Neural cell (in vitro differentiated cells): ENCODE data around the gene RWDD3. TPM values are rescaled to one million over a fixed set of nuclear protein-coding genes. Genes with fewer than 3 reads are reported as not detected.
A peak's percentile ranks its signal among the peaks of the same experiment; 100 is the strongest.

Experiments used
- H2AFZ ChIP-seq: fragments of 200-600, 300-800 bp; sonication (generic), shearing (Covaris generic); 2 replicates; pipeline ENCODE4 v1.6.0; 2014; ENCODE audit warnings: low read depth, mild to moderate bottlenecking, antibody characterized with exemption, low read length, moderate library complexity
- H3F3A ChIP-seq: fragments of 200-600 bp; shearing (Covaris generic); 2 replicates; pipeline ENCODE4 v1.6.1; 2016; ENCODE audit warnings: mild to moderate bottlenecking, moderate library complexity, mixed read lengths, antibody characterized with exemption, low read length; ENCODE audit not compliant: insufficient read depth, poor library complexity, severe bottlenecking
- H3K27ac ChIP-seq: fragments of 200-600, 300-800 bp; sonication (generic), shearing (Covaris generic); 2 replicates; pipeline ENCODE4 v1.5.1; 2014; ENCODE audit warnings: mild to moderate bottlenecking, low read length, moderate library complexity
- H3K27me3 ChIP-seq: fragments of 300-800, 200-600 bp; sonication (generic), shearing (Covaris generic); 2 replicates; pipeline ENCODE4 v1.6.0; 2014; ENCODE audit warnings: mild to moderate bottlenecking, low read depth, low read length, moderate library complexity; ENCODE audit not compliant: insufficient read depth
- H3K36me3 ChIP-seq: fragments of 300-800, 200-600 bp; sonication (generic), shearing (Covaris generic); 2 replicates; pipeline ENCODE4 v1.5.1; 2014; ENCODE audit warnings: mild to moderate bottlenecking, antibody characterized with exemption, low read length, moderate library complexity; ENCODE audit not compliant: insufficient read depth
- H3K4me2 ChIP-seq: fragments of 300-800, 200-600 bp; sonication (generic), shearing (Covaris generic); 2 replicates; pipeline ENCODE4 v1.6.0; 2014; ENCODE audit warnings: mild to moderate bottlenecking, low read length
- H3K4me3 ChIP-seq: fragments of 300-800, 200-600 bp; sonication (generic), shearing (Covaris generic); 2 replicates; pipeline ENCODE4 v1.5.1; 2014; ENCODE audit warnings: mild to moderate bottlenecking, low read length, moderate library complexity
- H3K79me2 ChIP-seq: fragments of 200-600 bp; shearing (Covaris generic); replicated peaks from 2 replicates; pipeline ENCODE4 v1.6.0; 2014; ENCODE audit warnings: mild to moderate bottlenecking, low read length, moderate library complexity; ENCODE audit not compliant: insufficient read depth
- H3K9ac ChIP-seq: fragments of 300-800, 200-600 bp; sonication (generic), shearing (Covaris generic); 2 replicates; pipeline ENCODE4 v1.6.1; 2016; ENCODE audit warnings: mild to moderate bottlenecking, low read length, mixed read lengths
- H3K9me2 ChIP-seq: fragments of 200-600 bp; shearing (Covaris generic); 2 replicates; pipeline ENCODE4 v1.6.1; 2016; ENCODE audit warnings: mild to moderate bottlenecking, low read length, mixed read lengths; ENCODE audit not compliant: insufficient read depth
- H3K9me3 ChIP-seq: fragments of 200-600, 300-800 bp; sonication (generic), shearing (Covaris generic); 2 replicates; pipeline ENCODE4 v1.6.1; 2016; ENCODE audit warnings: mild to moderate bottlenecking, mixed run types, low read length, moderate library complexity, mixed read lengths
- H4K20me1 ChIP-seq: fragments of 200-600 bp; shearing (Covaris generic); 2 replicates; pipeline ENCODE4 v1.6.1; 2016; ENCODE audit warnings: mild to moderate bottlenecking, mixed run types; ENCODE audit not compliant: insufficient read depth
- CTCF ChIP-seq: fragments of 450-650 bp; IDR thresholded peaks from 2 replicates; pipeline ENCODE4 v1.5.1; 2014; ENCODE audit warnings: antibody characterized with exemption, mild to moderate bottlenecking, moderate library complexity; ENCODE audit not compliant: poor library complexity, severe bottlenecking
- EP300 ChIP-seq: fragments of 450-650 bp; conservative IDR thresholded peaks from 2 replicates; pipeline ENCODE4 v1.6.1; 2014; ENCODE audit warnings: antibody characterized with exemption, mild to moderate bottlenecking, moderate library complexity; ENCODE audit not compliant: poor library complexity, severe bottlenecking
- EZH2 ChIP-seq: fragments of 200-600, 300-800 bp; shearing (Covaris generic), sonication (generic); IDR thresholded peaks from 2 replicates; pipeline ENCODE4 v1.6.1; 2014; ENCODE audit warnings: antibody characterized with exemption, low read length, borderline replicate concordance, mild to moderate bottlenecking; ENCODE audit not compliant: insufficient read depth, poor library complexity, severe bottlenecking
- MXI1 ChIP-seq: fragments of 450-650 bp; conservative IDR thresholded peaks from 2 replicates; pipeline ENCODE4 v1.6.1; 2014; ENCODE audit warnings: antibody characterized with exemption, mild to moderate bottlenecking; ENCODE audit not compliant: poor library complexity, severe bottlenecking
- POLR2AphosphoS5 ChIP-seq: IDR thresholded peaks from 2 replicates; pipeline ENCODE4 v1.6.1; 2012
- RAD21 ChIP-seq: fragments of 450-650 bp; conservative IDR thresholded peaks from 2 replicates; pipeline ENCODE4 v1.6.1; 2014; ENCODE audit warnings: antibody characterized with exemption, mild to moderate bottlenecking, moderate library complexity
- REST ChIP-seq: IDR thresholded peaks from 2 replicates; pipeline ENCODE4 v1.6.1; 2012; ENCODE audit warnings: borderline replicate concordance
- SMC3 ChIP-seq: fragments of 450-650 bp; conservative IDR thresholded peaks from 2 replicates; pipeline ENCODE4 v1.6.1; 2014; ENCODE audit warnings: antibody characterized with exemption, mild to moderate bottlenecking, moderate library complexity; ENCODE audit not compliant: poor library complexity
- TAF1 ChIP-seq: IDR thresholded peaks from 2 replicates; pipeline ENCODE4 v1.6.1; 2012; ENCODE audit warnings: low read depth
- polyA plus RNA-seq: library from polyadenylated mRNA; depleted of rRNA; stranded (reverse); fragments of >200 nt; gene quantifications from 2 replicates; pipeline ENCODE4 v1.2.3, GENCODE V29; 2014

RWDD3 gene
- polyA plus RNA-seq, 1 donor from 2014 or later = 41.1 TPM

DNA sequence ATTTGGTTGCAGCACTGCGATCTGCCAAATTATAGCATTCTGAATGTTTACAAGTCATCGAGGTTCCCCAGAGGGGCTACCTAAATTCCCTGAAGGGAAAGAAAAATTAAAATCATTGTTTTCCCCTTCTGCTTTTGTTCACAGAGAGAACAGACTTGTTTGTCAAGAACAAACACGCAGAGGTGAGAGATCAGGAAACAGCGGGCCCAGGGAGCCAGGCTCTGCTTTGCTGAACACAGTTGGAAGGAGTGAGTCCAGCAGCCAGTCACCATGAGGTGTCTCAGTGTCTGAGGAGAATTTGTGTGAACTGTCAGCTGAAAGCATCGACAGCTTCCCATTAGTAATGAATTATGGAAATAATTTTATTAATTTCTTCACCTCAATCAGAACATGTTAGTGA is 52.5 kb downstream of the RWDD3 start:
- Histone ChIP-seq H3K9me2 (no peaks in the 10 kb centered on the region), H2AFZ (no peak overlapping the region), H3K9me3 (no peaks in the 10 kb centered on the region), H4K20me1 (no peaks in the 10 kb centered on the region), H3F3A (no peaks in the 10 kb centered on the region), H3K4me2 (no peak overlapping the region), H3K27ac (no peak overlapping the region), H3K27me3 (no peaks in the 10 kb centered on the region), H3K4me3 (no peak overlapping the region), H3K79me2 (no peaks in the 10 kb centered on the region), H3K36me3 (no peaks in the 10 kb centered on the region), H3K9ac (no peak overlapping the region)
- TF ChIP-seq REST (no peak), POLR2AphosphoS5 (no peak), EP300 (no peak), EZH2 (no peak), MXI1 (no peak), CTCF (no peak), RAD21 (no peak), SMC3 (no peak), TAF1 (no peak)

GRCh38 chr1:95287081-95287480 is 53.1 kb downstream of the RWDD3 start:
- Histone ChIP-seq H3K9ac (no peak overlapping the region), H3K9me2 (no peaks in the 10 kb centered on the region), H2AFZ (no peak overlapping the region), H3K27ac (no peak overlapping the region), H3K4me2 (no peak overlapping the region), H4K20me1 (no peaks in the 10 kb centered on the region), H3K4me3 (no peak overlapping the region), H3K36me3 (no peaks in the 10 kb centered on the region), H3F3A (no peaks in the 10 kb centered on the region), H3K79me2 (no peaks in the 10 kb centered on the region), H3K9me3 (no peaks in the 10 kb centered on the region), H3K27me3 (no peaks in the 10 kb centered on the region)
- TF ChIP-seq CTCF = peak; percentile 50
- TF ChIP-seq EZH2 = no peak
- TF ChIP-seq SMC3 = peak; percentile 47
- TF ChIP-seq RAD21 = peak; percentile 65
- TF ChIP-seq TAF1 = no peak
